ENCODE results near the gene UNC80. TPM values are rescaled to one million over a fixed set of nuclear protein-coding genes. Genes with fewer than 3 reads are reported as not detected.

Gene UNC80
- total and polyA plus RNA-seq, 2 of the 4 experiments (the other 2 are of a cell fraction), result not detected

- TF ChIP-seq, protein P1, sequence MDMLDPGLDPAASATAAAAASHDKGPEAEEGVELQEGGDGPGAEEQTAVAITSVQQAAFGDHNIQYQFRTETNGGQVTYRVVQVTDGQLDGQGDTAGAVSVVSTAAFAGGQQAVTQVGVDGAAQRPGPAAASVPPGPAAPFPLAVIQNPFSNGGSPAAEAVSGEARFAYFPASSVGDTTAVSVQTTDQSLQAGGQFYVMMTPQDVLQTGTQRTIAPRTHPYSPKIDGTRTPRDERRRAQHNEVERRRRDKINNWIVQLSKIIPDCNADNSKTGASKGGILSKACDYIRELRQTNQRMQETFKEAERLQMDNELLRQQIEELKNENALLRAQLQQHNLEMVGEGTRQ (IDR thresholded peaks at IDR 0.05; ENCODE audit: low read depth, low read length), result no peak
- TF ChIP-seq MAZ (IDR thresholded peaks at IDR 0.05; ENCODE audit: borderline replicate concordance, low read depth, low read length) (no peak), BHLHE40 (IDR thresholded peaks at IDR 0.05; ENCODE audit: low read depth, low read length) (no peak), FOS (IDR thresholded peaks at IDR 0.05; ENCODE audit: low read depth, low read length) (no peak)
Measured at GRCh38 chr2:209984291-209984690, 212.7 kb downstream of the UNC80 start (continued).

DNA sequence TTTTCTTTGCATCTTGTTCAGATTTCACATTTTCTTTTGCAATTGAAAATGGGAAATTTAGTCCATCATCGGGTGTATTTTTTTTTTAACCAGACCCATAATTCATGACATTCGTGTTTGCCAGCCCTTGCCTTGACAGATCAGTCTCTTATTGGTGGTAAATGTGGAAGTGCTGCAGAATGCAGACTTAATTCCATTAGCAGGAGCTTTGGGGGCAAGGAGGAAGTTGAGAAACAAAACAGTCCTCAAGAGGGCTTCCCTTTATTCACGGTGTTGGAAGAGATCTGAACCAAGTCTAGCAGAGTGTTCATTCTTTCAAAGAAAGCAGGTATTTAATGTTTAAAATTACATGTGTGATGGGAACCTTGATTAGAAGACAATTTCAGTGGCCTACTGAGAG is 214.2 kb downstream of the UNC80 start:
- no peak overlapping the region for H2BK5ac ChIP-seq (ENCODE audit: low read depth, low read length, poor library complexity, severe bottlenecking)
- DNase-seq (no peak), ATAC-seq (ENCODE audit: low read depth) (no peak)
- no peak overlapping the region for H2AFZ ChIP-seq (replicated peaks; ENCODE audit: low read length, poor library complexity)
- H2AK5ac ChIP-seq (ENCODE audit: low read depth, low read length), result no peak overlapping the region
- in situ Hi-C loops (cut with MboI; ENCODE audit: low sequenced_read_pairs) (no loop called here), intact Hi-C loops (cut with micrococcal nuclease) (no loop called here), dilution Hi-C loops (cut with HindIII; ENCODE audit: low sequenced_read_pairs, unreplicated experiment) (no loop called here)
- no CpG with 5 or more reads among the region's 3 CpGs for WGBS, 2 experiments (ENCODE audit: extremely low coverage in 2 of 2, insufficient read length in 1 of 2)
- no peak overlapping the region for H4K91ac ChIP-seq (ENCODE audit: insufficient read depth, low read depth, low read length)
- no peak overlapping the region for H3K4ac ChIP-seq (ENCODE audit: low read depth, low read length)
- H3K9me3 ChIP-seq (ENCODE audit: control insufficient read depth, insufficient read depth, low read length), result no peaks in the 10 kb centered on the region
- H3K4me2 ChIP-seq (ENCODE audit: low read depth, low read length), result no peak overlapping the region
- no peak overlapping the region for H2BK20ac ChIP-seq (ENCODE audit: low read depth, low read length)
- no peaks in the 10 kb centered on the region; the same call in none of the 2 replicates for H3K27me3 ChIP-seq (ENCODE audit: control insufficient read depth, insufficient read depth, low read length)
- H3K27ac ChIP-seq (ENCODE audit: insufficient read depth, low read length), result no peak overlapping the region
- no peaks in the 10 kb centered on the region for H3K79me1 ChIP-seq (ENCODE audit: low read depth in 1 of 2, low read length in 2 of 2)
- no peaks in the 10 kb centered on the region for H3K36me3 ChIP-seq (ENCODE audit: control insufficient read depth, insufficient read depth, low read length)
- H2BK120ac ChIP-seq (ENCODE audit: low read depth, low read length), result no peak overlapping the region
- H2BK15ac ChIP-seq (ENCODE audit: low read depth, low read length), result no peak overlapping the region
- no TSS peak for BruUV-seq (replicated peaks)
- no peak overlapping the region for H4K5ac ChIP-seq (ENCODE audit: low read depth, low read length)
- no peak overlapping the region for H3K9ac ChIP-seq (ENCODE audit: low read depth, low read length)
- no peak overlapping the region for H3K56ac ChIP-seq (ENCODE audit: extremely low read depth, insufficient read depth, low read length)
- H3K23ac ChIP-seq (ENCODE audit: low read depth, low read length), result no peak overlapping the region
- H3K4me3 ChIP-seq (ENCODE audit: insufficient read depth, low read depth, low read length), result no peak overlapping the region
- ChIA-PET POLR2A (ENCODE audit: unreplicated experiment) (no interaction called here), CTCF (no interaction called here)
- TF ChIP-seq RCOR1 (IDR thresholded peaks at IDR 0.05; ENCODE audit: insufficient replicate concordance, low read length) (no peak), CEBPB (IDR thresholded peaks at IDR 0.05; ENCODE audit: low read depth, low read length) (no peak), RFX5 (IDR thresholded peaks at IDR 0.05; ENCODE audit: low read depth, low read length) (no peak), FOS (IDR thresholded peaks at IDR 0.05; ENCODE audit: low read depth, low read length) (no peak), BHLHE40 (IDR thresholded peaks at IDR 0.05; ENCODE audit: low read depth, low read length) (no peak), RAD21 (IDR thresholded peaks at IDR 0.05; ENCODE audit: low read length) (no peak), NFE2L2 (IDR thresholded peaks at IDR 0.05; ENCODE audit: low read depth, low read length) (no peak), SMC3 (IDR thresholded peaks at IDR 0.05; ENCODE audit: low read depth, low read length) (no peak), MAZ (IDR thresholded peaks at IDR 0.05; ENCODE audit: borderline replicate concordance, low read depth, low read length) (no peak)
- TF ChIP-seq, protein P1 (IDR thresholded peaks at IDR 0.05; ENCODE audit: low read depth, low read length), result no peak
- no peak overlapping the region for H2AK9ac ChIP-seq (replicated peaks; ENCODE audit: low read depth, low read length, poor library complexity)
- no peak overlapping the region for H3K18ac ChIP-seq (ENCODE audit: low read depth, low read length)
- no peak overlapping the region for H4K8ac ChIP-seq (ENCODE audit: low read depth in 2 of 2, low read length in 2 of 2)
- no peak overlapping the region for H3K14ac ChIP-seq (replicated peaks; ENCODE audit: low read depth, low read length)
- H4K20me1 ChIP-seq (ENCODE audit: insufficient read depth, low read length), result no peaks in the 10 kb centered on the region
- H3K9me1 ChIP-seq (ENCODE audit: insufficient read depth, low read length), result no peaks in the 10 kb centered on the region
- H3K4me1 ChIP-seq (ENCODE audit: control insufficient read depth, insufficient read depth, low read length), result no peaks in the 10 kb centered on the region

Measured in IMR-90 (cell line).